ENCODE data around the gene NPRL2. TPM values are rescaled to one million over a fixed set of nuclear protein-coding genes. Genes with fewer than 3 reads are reported as not detected.

Gene NPRL2
- polyA plus RNA-seq, 4 donors: 16.2 to 31.8 (median 21.3) TPM

DNA sequence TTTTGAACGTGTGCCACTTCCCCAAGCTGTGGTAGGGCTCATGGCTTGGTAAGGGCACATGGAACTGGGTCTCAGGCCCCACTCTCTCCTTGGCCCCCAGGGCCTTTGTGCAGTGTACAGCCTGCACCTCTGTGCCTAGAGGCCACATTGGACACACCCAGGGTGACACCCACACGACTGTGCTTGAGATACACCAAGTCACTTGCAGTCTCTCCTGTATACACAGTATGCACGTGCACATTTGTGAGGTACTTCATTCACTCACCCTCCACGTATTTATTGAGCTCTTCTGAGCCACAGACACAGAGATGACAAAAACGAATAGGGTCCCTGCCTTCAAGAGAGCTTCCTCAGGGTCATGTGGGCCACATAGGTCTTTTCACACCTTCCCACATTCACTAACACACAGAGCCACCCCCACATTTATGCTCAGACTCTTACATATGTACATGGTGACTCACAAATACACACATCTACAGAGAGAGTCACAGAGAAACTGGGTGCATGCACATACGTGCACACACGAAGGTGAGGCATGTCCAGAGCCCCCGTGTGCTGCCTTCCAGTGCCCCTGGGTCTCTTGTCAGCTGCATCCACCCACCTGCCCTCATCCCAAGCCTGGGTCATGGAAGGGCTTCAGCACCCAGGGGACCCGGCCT is 18.6 kb upstream of the NPRL2 start:
- Histone ChIP-seq H3K9me3 (ENCODE audit: control insufficient read depth in 2 of 2, insufficient read depth in 1 of 2, low read depth in 1 of 2, low read length in 1 of 2) (no peaks in the 10 kb centered on the region), H3K27ac (ENCODE audit: low read depth in 1 of 3, low read length in 2 of 3) (no peak overlapping the region), H3K4me3 (ENCODE audit: low read depth in 1 of 3, low read length in 3 of 3) (no peak overlapping the region), H3K27me3 (ENCODE audit: control insufficient read depth in 3 of 3, insufficient read depth in 3 of 3, low read length in 3 of 3) (no peaks in the 10 kb centered on the region), H3K4me1 (ENCODE audit: control insufficient read depth in 3 of 3, insufficient read depth in 2 of 3, low read depth in 1 of 3, low read length in 2 of 3) (peaks cover 0 to 26% (median 2%) of the 10 kb centered on the region in 3 donors), H3K36me3 (ENCODE audit: control insufficient read depth in 3 of 3, insufficient read depth in 2 of 3, low read depth in 1 of 3, low read length in 3 of 3) (no peaks in the 10 kb centered on the region)
- DNase-seq (no peak), FAIRE-seq (no peak)
- 68 to 70% (median 69%) methylated on average over 9 of the region's 9 CpGs for WGBS, 3 donors

DNA sequence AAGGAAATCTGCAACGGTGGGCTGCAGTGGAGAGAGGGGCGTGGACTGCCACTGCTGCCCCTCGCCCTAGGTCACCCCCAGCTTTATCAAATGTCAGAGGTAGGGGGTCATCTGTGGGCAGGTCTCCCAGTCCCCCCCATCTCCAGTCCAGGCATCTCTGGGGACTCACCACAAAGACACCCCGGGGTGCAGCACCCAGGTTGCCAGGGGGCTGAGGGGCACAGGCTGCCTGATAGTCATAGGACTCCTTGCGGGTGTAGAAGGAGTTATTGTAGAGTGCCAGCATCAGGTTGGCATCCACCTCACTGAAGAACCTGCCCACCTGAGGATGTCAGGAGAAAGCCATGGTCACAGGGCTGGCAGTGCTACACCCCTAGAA is 15.3 kb upstream of the NPRL2 start:
- Histone ChIP-seq H3K27me3 (ENCODE audit: control insufficient read depth in 3 of 3, insufficient read depth in 3 of 3, low read length in 3 of 3) (no peaks in the 10 kb centered on the region), H3K27ac (ENCODE audit: low read depth in 1 of 3, low read length in 2 of 3) (peak overlapping the region in 1 of 3 donors; percentile 82), H3K9me3 (ENCODE audit: control insufficient read depth in 2 of 2, insufficient read depth in 1 of 2, low read depth in 1 of 2, low read length in 1 of 2) (no peaks in the 10 kb centered on the region), H3K4me1 (ENCODE audit: control insufficient read depth in 3 of 3, insufficient read depth in 2 of 3, low read depth in 1 of 3, low read length in 2 of 3) (peaks cover 0 to 14% (median 0%) of the 10 kb centered on the region in 3 donors), H3K4me3 (ENCODE audit: low read depth in 1 of 3, low read length in 3 of 3) (peak overlapping the region in 2 of 3 donors; percentile 60 to 81), H3K36me3 (ENCODE audit: control insufficient read depth in 3 of 3, insufficient read depth in 2 of 3, low read depth in 1 of 3, low read length in 3 of 3) (no peaks in the 10 kb centered on the region)
- FAIRE-seq: no peak
- 44 to 70% (median 48%) methylated on average over 5 of the region's 5 CpGs for WGBS, 3 donors
- no peak for DNase-seq

DNA sequence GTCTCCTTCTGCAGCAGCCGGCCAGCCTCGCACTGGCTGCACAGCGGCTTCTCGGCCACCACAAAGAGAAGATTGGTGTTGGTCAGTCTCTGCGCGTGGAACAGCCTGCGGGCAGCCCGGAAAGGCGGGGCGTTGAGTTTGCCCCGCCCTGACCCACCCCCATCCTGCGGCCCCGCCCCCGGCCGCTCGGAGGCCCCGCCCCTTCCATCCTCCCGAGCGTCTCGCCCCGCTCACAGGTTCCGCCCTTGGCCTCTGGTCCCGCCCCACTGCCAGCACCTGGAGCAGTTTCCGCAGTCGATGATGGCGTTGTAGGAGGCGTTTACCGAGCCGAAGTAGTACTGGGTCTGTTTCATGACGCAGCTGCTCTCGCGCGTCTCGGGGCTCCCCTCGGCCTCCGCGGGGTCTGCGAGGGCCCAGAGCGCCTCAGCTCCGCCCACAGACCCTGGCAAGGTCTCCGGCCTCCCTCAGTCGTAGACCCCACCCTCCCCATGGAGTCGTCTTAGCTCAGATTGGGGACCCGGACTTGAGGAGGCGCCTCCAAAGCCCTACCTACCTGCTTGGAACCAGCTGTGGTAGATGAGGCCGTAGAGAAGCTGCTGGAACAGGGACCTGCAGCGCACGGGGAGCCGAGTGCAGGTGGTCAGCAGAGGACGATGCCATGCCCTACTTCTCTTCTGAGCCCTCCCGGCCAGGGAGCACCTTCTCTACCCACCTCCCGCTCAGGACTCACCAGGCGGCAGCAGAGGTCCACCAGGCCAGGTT is 14.7 kb upstream of the NPRL2 start:
- H3K27me3 ChIP-seq (ENCODE audit: control insufficient read depth in 3 of 3, insufficient read depth in 3 of 3, low read length in 3 of 3): no peaks in the 10 kb centered on the region
- 2 to 5% (median 3%) methylated on average over 44 to 53 of the region's 53 CpGs for WGBS, 3 donors
- peaks cover 0 to 14% (median 0%) of the 10 kb centered on the region in 3 donors for H3K4me1 ChIP-seq (ENCODE audit: control insufficient read depth in 3 of 3, insufficient read depth in 2 of 3, low read depth in 1 of 3, low read length in 2 of 3)
- DNase-seq (peak; percentile 94 to 95), FAIRE-seq (no peak)
- H3K36me3 ChIP-seq (ENCODE audit: control insufficient read depth in 3 of 3, insufficient read depth in 2 of 3, low read depth in 1 of 3, low read length in 3 of 3): no peaks in the 10 kb centered on the region
- peak overlapping the region; percentile 12 to 82 (median 72) for H3K27ac ChIP-seq (ENCODE audit: low read depth in 1 of 3, low read length in 2 of 3)
- no peaks in the 10 kb centered on the region for H3K9me3 ChIP-seq (ENCODE audit: control insufficient read depth in 2 of 2, insufficient read depth in 1 of 2, low read depth in 1 of 2, low read length in 1 of 2)
- peak overlapping the region; percentile 40 to 81 (median 60) for H3K4me3 ChIP-seq (ENCODE audit: low read depth in 1 of 3, low read length in 3 of 3)

DNA sequence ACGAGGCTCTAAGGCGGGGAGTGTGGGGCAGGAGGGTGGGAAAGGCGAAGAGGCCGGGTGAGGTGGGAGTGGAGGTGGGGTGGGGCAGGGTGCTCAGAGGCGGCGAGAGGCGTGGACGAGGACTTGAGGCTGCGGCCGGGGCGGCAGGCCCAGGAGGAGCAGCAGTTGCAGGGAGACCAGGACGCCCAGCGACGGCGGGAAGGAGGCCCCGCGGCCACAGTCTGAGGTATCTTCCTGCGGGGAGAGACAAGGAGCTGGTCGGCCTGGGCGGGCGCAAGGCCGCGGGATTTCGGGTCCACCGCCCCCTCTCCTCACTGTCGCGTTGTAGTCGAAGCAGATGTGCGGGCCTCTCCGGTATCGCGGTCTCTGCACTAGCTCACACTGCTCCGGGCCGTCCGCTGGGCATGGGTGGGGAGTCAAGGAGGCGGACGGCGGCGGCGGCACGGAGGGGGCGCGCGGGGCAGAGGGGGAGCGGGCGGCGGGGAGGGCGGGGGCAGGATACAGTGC is 14.1 kb upstream of the NPRL2 start:
- WGBS, 3 donors: 5 to 10% (median 6%) methylated on average over 34 to 48 of the region's 48 CpGs
- no peaks in the 10 kb centered on the region for H3K27me3 ChIP-seq (ENCODE audit: control insufficient read depth in 3 of 3, insufficient read depth in 3 of 3, low read length in 3 of 3)
- no peaks in the 10 kb centered on the region for H3K9me3 ChIP-seq (ENCODE audit: control insufficient read depth in 2 of 2, insufficient read depth in 1 of 2, low read depth in 1 of 2, low read length in 1 of 2)
- peak overlapping the region in 2 of 3 donors; percentile 60 to 81 for H3K4me3 ChIP-seq (ENCODE audit: low read depth in 1 of 3, low read length in 3 of 3)
- FAIRE-seq: no peak
- H3K36me3 ChIP-seq (ENCODE audit: control insufficient read depth in 3 of 3, insufficient read depth in 2 of 3, low read depth in 1 of 3, low read length in 3 of 3): no peaks in the 10 kb centered on the region
- peak; percentile 22 to 61 for DNase-seq
- H3K27ac ChIP-seq (ENCODE audit: low read depth in 1 of 3, low read length in 2 of 3): no peak overlapping the region
- peaks cover 0 to 14% (median 0%) of the 10 kb centered on the region in 3 donors for H3K4me1 ChIP-seq (ENCODE audit: control insufficient read depth in 3 of 3, insufficient read depth in 2 of 3, low read depth in 1 of 3, low read length in 2 of 3)

DNA sequence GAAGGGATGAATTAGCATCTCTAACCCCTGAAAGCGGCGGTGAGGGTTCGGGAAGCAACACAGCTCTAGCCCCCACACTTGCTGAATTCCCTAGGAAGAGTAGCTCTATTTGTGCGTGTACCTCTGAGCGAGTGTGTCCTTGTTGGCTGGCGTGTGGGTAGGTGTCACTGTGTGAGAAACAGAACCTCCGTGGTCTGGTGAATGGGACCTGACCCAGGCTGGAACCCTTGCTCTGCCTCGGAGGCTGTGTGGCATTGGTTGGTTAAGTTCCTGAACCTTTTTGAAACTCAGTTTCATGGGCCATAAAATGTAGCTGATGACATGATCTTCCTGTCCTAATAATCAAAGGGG is 9.2 kb upstream of the NPRL2 start:
- Histone ChIP-seq H3K36me3 (ENCODE audit: control insufficient read depth in 3 of 3, insufficient read depth in 2 of 3, low read depth in 1 of 3, low read length in 3 of 3) (peaks cover 4 to 38% (median 5%) of the 10 kb centered on the region in 3 donors), H3K4me3 (ENCODE audit: low read depth in 1 of 3, low read length in 3 of 3) (no peak overlapping the region), H3K9me3 (ENCODE audit: control insufficient read depth in 2 of 2, insufficient read depth in 1 of 2, low read depth in 1 of 2, low read length in 1 of 2) (no peaks in the 10 kb centered on the region), H3K4me1 (ENCODE audit: control insufficient read depth in 3 of 3, insufficient read depth in 2 of 3, low read depth in 1 of 3, low read length in 2 of 3) (peaks cover 11 to 40% (median 18%) of the 10 kb centered on the region in 3 donors), H3K27ac (ENCODE audit: low read depth in 1 of 3, low read length in 2 of 3) (no peak overlapping the region), H3K27me3 (ENCODE audit: control insufficient read depth in 3 of 3, insufficient read depth in 3 of 3, low read length in 3 of 3) (no peaks in the 10 kb centered on the region)
- 20 to 30% (median 23%) methylated on average over 8 of the region's 8 CpGs for WGBS, 3 donors
- DNase-seq (no peak), FAIRE-seq (no peak)

DNA sequence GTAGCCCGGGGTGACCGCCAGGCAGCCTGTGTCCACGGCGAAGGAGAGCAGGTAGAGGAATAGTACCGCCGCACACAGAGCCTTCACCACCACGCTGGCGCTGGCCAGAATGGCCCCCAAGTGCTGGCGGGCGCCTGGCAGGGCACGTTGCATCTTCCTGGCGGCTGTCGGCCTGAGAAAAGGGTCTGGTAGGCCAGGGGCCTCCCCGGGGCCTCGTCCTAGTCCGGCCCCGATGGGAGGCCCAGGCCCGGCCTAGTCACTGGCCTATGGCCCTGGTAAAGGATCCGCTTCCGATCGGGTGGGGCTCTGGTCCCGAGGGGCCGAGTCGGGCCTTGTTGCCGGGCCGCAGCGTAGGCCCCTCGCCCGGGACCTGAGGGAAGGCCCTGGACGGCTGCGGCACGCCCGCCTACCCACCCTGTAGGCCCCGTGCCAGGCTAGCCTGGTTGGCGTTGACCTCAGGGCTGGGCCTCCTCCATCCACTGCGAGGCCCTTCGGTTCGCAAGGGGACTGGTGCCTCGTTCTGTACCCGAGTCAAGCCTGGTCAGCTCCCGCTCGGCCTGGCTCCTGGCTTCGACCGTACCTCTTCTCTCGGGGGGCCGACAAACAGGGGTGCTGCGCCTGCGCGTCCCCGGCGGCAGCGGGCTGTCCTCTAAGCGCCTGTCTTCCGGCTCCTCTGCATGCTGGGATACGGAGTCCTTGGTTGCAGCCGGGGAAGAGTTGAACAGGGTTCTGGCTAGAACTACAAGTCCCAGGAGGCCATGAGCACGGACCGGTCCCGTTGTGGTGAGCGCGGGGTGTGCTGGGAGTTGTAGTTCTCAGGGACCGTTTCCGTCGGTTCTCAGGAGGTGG is 8.6 kb upstream of the NPRL2 start, which contains the start of gene TMEM115:
Gene TMEM115, minus strand, starts transcription at position 611 of the 849 bp plus-strand sequence. Its CDS starts 458 bp downstream, at position 153.
- FAIRE-seq (no peak), DNase-seq (peak; percentile 98 to 99)
- H3K27ac ChIP-seq (ENCODE audit: low read depth in 1 of 3, low read length in 2 of 3): peak within 1 kb of the TSS; percentile 60 to 95 (median 84)

DNA sequence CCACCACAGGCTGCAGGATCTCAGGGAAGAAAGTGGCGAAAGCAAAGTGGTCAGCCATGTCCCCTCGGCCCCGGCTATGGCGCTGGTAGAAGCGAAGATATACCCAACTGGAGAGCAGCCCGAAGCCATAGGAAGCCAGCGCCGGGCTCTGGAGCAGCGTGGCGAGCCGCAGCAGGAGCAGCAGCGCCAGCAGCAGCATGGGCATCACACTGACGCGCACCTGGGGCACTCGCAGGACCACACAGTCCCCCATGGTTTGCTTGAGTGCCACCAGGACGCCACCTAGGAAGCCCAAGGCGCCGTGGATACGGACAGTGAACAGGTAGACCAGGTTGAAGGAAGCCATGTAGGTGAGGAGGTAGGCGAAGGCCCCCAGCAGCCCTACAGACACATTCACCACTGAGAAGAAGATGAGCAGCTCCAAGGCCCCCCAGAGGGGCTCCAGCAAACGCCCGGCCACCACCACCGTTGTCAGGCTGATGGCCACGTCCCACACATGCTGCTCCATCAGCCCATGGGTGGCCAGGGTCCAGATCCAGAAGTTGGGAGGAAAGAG is 7.9 kb upstream of the NPRL2 start:
- H3K36me3 ChIP-seq (ENCODE audit: control insufficient read depth in 3 of 3, insufficient read depth in 2 of 3, low read depth in 1 of 3, low read length in 3 of 3): peaks cover 9 to 51% (median 9%) of the 10 kb centered on the region in 3 donors
- no peaks in the 10 kb centered on the region for H3K9me3 ChIP-seq (ENCODE audit: control insufficient read depth in 2 of 2, insufficient read depth in 1 of 2, low read depth in 1 of 2, low read length in 1 of 2)
- 12 to 47% (median 24%) methylated on average over 24 of the region's 24 CpGs for WGBS, 3 donors
- FAIRE-seq (no peak), DNase-seq (no peak)
- H3K4me1 ChIP-seq (ENCODE audit: control insufficient read depth in 3 of 3, insufficient read depth in 2 of 3, low read depth in 1 of 3, low read length in 2 of 3): peaks cover 11 to 35% (median 18%) of the 10 kb centered on the region in 3 donors
- H3K4me3 ChIP-seq (ENCODE audit: low read depth in 1 of 3, low read length in 3 of 3): peak overlapping the region; percentile 62 to 83 (median 67)
- peak overlapping the region; percentile 60 to 95 (median 84) for H3K27ac ChIP-seq (ENCODE audit: low read depth in 1 of 3, low read length in 2 of 3)
- no peaks in the 10 kb centered on the region for H3K27me3 ChIP-seq (ENCODE audit: control insufficient read depth in 3 of 3, insufficient read depth in 3 of 3, low read length in 3 of 3)

More for the DNA sequence above, 8.6 kb upstream of the NPRL2 start, which contains the start of gene TMEM115:
- no peaks in the 10 kb centered on the region for H3K27me3 ChIP-seq (ENCODE audit: control insufficient read depth in 3 of 3, insufficient read depth in 3 of 3, low read length in 3 of 3)
- H3K4me1 ChIP-seq (ENCODE audit: control insufficient read depth in 3 of 3, insufficient read depth in 2 of 3, low read depth in 1 of 3, low read length in 2 of 3): peaks cover 11 to 35% (median 18%) of the 10 kb centered on the region in 3 donors
- peaks cover 9 to 44% (median 9%) of the 10 kb centered on the region in 3 donors for H3K36me3 ChIP-seq (ENCODE audit: control insufficient read depth in 3 of 3, insufficient read depth in 2 of 3, low read depth in 1 of 3, low read length in 3 of 3)
- 1% methylated on average over 63 to 64 of the region's 64 CpGs for WGBS, 3 donors
- peak within 1 kb of the TSS; percentile 62 to 83 (median 67) for H3K4me3 ChIP-seq (ENCODE audit: low read depth in 1 of 3, low read length in 3 of 3)
- H3K9me3 ChIP-seq (ENCODE audit: control insufficient read depth in 2 of 2, insufficient read depth in 1 of 2, low read depth in 1 of 2, low read length in 1 of 2): no peaks in the 10 kb centered on the region

Data from small intestine (tissue), 7 donors.